Measurements from ENCODE around the gene DGKB. TPM values are rescaled to one million over a fixed set of nuclear protein-coding genes. Genes with fewer than 3 reads are reported as not detected.

DGKB gene
- total RNA-seq, 1 experiment from 2014 or later: 1.9 TPM

DNA sequence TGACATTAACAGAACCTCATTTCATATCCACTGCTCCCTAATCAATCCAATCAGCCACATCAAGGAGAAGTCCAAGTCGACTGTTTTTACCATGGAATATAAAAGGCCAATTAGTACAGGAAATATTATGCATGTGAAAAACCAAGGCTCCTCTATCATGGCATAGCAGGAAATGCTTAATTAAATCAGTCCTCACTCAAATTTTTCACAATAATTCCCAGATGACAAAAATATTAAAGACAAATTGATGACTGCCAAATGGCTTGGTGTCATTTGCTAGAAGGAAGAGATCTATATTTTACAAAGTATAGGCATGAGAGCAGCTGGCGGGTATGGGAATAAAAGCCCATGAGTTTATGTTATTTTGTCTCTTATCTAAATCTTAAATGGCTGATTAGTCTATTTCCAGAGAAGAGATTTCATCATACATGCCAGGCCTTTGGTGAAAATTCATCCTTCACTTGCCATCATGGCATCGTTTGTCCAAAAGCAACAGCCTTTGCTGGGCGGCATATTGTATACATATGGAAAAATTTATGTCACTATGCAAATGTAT, 219.6 kb downstream of the DGKB start:
- Mint-ChIP-seq H3K36me3 (no peaks in the 10 kb centered on the region), H3K27me3 (ENCODE audit: low read depth) (no peaks in the 10 kb centered on the region), H3K4me1 (peaks cover 11% of the 10 kb centered on the region), H3K9me3 (peaks cover 5% of the 10 kb centered on the region; the same call in 1 of the 2 replicates), H3K4me3 (no peak overlapping the region), H3K27ac (no peak overlapping the region)
- POLR2A ChIA-PET: no interaction called here
- TF ChIP-seq FOXK1 (CRISPR knock-in tag; IDR thresholded peaks at IDR 0.05): no peak
- no peak for TF ChIP-seq CREB1 (CRISPR knock-in tag; IDR thresholded peaks at IDR 0.05)
- no peak for TF ChIP-seq TP53 (CRISPR knock-in tag; IDR thresholded peaks at IDR 0.05)
- TF ChIP-seq NR2C2 (CRISPR knock-in tag; IDR thresholded peaks at IDR 0.05): no peak
- no peak for TF ChIP-seq GTF2I (CRISPR knock-in tag; conservative IDR thresholded peaks at IDR 0.05)
- no peak for TF ChIP-seq SMAD4 (CRISPR knock-in tag; IDR thresholded peaks at IDR 0.05)
- TF ChIP-seq, protein P1, sequence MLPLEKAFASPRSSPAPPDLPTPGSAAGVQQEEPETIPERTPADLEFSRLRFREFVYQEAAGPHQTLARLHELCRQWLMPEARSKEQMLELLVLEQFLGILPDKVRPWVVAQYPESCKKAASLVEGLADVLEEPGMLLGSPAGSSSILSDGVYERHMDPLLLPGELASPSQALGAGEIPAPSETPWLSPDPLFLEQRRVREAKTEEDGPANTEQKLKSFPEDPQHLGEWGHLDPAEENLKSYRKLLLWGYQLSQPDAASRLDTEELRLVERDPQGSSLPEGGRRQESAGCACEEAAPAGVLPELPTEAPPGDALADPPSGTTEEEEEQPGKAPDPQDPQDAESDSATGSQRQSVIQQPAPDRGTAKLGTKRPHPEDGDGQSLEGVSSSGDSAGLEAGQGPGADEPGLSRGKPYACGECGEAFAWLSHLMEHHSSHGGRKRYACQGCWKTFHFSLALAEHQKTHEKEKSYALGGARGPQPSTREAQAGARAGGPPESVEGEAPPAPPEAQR (CRISPR knock-in tag; IDR thresholded peaks at IDR 0.05): no peak
- TF ChIP-seq JAZF1 (CRISPR knock-in tag; IDR thresholded peaks at IDR 0.05): no peak
- no peak for TF ChIP-seq MXD4 (CRISPR knock-in tag; IDR thresholded peaks at IDR 0.05; ENCODE audit: borderline replicate concordance)
- TF ChIP-seq PRRX2 (CRISPR knock-in tag; IDR thresholded peaks at IDR 0.05): no peak
- TF ChIP-seq, protein P2, sequence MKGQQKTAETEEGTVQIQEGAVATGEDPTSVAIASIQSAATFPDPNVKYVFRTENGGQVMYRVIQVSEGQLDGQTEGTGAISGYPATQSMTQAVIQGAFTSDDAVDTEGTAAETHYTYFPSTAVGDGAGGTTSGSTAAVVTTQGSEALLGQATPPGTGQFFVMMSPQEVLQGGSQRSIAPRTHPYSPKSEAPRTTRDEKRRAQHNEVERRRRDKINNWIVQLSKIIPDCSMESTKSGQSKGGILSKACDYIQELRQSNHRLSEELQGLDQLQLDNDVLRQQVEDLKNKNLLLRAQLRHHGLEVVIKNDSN (CRISPR knock-in tag; IDR thresholded peaks at IDR 0.05): no peak
- no peak for TF ChIP-seq CREM (CRISPR knock-in tag; IDR thresholded peaks at IDR 0.05)
- TF ChIP-seq, protein P3, sequence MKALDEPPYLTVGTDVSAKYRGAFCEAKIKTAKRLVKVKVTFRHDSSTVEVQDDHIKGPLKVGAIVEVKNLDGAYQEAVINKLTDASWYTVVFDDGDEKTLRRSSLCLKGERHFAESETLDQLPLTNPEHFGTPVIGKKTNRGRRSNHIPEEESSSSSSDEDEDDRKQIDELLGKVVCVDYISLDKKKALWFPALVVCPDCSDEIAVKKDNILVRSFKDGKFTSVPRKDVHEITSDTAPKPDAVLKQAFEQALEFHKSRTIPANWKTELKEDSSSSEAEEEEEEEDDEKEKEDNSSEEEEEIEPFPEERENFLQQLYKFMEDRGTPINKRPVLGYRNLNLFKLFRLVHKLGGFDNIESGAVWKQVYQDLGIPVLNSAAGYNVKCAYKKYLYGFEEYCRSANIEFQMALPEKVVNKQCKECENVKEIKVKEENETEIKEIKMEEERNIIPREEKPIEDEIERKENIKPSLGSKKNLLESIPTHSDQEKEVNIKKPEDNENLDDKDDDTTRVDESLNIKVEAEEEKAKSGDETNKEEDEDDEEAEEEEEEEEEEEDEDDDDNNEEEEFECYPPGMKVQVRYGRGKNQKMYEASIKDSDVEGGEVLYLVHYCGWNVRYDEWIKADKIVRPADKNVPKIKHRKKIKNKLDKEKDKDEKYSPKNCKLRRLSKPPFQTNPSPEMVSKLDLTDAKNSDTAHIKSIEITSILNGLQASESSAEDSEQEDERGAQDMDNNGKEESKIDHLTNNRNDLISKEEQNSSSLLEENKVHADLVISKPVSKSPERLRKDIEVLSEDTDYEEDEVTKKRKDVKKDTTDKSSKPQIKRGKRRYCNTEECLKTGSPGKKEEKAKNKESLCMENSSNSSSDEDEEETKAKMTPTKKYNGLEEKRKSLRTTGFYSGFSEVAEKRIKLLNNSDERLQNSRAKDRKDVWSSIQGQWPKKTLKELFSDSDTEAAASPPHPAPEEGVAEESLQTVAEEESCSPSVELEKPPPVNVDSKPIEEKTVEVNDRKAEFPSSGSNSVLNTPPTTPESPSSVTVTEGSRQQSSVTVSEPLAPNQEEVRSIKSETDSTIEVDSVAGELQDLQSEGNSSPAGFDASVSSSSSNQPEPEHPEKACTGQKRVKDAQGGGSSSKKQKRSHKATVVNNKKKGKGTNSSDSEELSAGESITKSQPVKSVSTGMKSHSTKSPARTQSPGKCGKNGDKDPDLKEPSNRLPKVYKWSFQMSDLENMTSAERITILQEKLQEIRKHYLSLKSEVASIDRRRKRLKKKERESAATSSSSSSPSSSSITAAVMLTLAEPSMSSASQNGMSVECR (CRISPR knock-in tag; IDR thresholded peaks at IDR 0.05; ENCODE audit: borderline replicate concordance): no peak
- CTCF ChIA-PET: interaction anchor here (2.9 kb wide), 1 partner anchor 8 kb away, joined by 13 read pairs; no protein-coding TSS in a partner anchor
- DNase-seq (ENCODE audit: low spot score) (no peak), ATAC-seq (no peak)

DNA sequence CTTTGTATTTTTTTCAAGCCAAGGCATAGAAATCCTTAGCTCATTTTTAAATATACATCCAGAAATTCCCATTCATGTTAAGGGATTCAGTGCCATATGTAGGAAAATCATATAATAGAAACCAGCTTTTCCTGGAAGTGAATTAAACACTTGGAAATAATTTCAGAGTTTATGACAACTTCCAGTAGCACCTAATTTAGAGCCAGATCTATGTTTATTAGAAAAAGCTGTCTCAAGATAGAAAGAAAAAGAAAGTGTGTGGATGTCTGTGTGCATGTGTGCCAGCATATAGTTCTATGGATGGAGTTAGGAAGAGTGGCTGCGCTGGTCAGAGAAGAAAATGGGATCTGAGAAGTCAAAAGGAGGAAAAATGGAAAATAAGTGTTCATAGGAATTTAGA, 225.7 kb downstream of the DGKB start:
- Mint-ChIP-seq H3K27ac (no peak overlapping the region), H3K4me1 (peaks cover 5% of the 10 kb centered on the region; the same call in 1 of the 2 replicates)

DNA sequence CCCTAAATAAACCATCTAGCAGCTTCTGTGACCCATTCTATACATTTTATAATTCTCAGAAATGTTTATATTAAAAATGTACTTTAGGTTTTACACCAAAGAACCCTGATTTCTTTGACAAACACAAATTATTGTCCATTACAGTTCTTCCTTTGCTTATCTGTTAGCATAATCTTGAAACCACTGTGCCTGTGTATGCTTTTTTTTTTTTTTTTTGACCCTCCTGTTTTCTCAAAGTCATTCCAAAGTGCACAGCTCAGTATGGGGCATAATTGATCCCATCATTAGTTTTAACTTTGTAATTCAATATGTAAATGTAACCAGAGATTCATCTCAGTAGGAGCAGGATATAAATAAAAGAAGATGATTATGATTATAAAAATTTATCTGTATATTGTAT, 229.3 kb downstream of the DGKB start:
- Mint-ChIP-seq H3K4me3 (no peak overlapping the region), H3K36me3 (no peaks in the 10 kb centered on the region), H3K4me1 (no peaks in the 10 kb centered on the region), H3K27ac (no peak overlapping the region), H3K9me3 (no peaks in the 10 kb centered on the region), H3K27me3 (ENCODE audit: low read depth) (no peaks in the 10 kb centered on the region)
- no peak for DNase-seq (ENCODE audit: low spot score)
- POLR2A ChIA-PET: no interaction called here
- no peak for ATAC-seq
- CTCF ChIA-PET: no interaction called here
- TF ChIP-seq ZNF317 (CRISPR knock-in tag; IDR thresholded peaks at IDR 0.05; ENCODE audit: borderline replicate concordance, low read depth) (no peak), TEAD4 (CRISPR knock-in tag; IDR thresholded peaks at IDR 0.05) (no peak)

More for the DNA sequence above, 225.7 kb downstream of the DGKB start:
- no peaks in the 10 kb centered on the region for H3K9me3 Mint-ChIP-seq
- ChIA-PET CTCF (no interaction called here), POLR2A (no interaction called here)
- ATAC-seq (no peak), DNase-seq (ENCODE audit: low spot score) (no peak)
- H3K36me3 Mint-ChIP-seq: no peaks in the 10 kb centered on the region
- H3K4me3 Mint-ChIP-seq: no peak overlapping the region
- no peak for TF ChIP-seq ZNF263 (CRISPR knock-in tag; IDR thresholded peaks at IDR 0.05; ENCODE audit: low read depth)
- no peaks in the 10 kb centered on the region for H3K27me3 Mint-ChIP-seq (ENCODE audit: low read depth)
